ENCODE results near the gene AP4M1. TPM values are rescaled to one million over a fixed set of nuclear protein-coding genes. Genes with fewer than 3 reads are reported as not detected.

The AP4M1 gene
- polyA plus RNA-seq, 1 experiment, result 26.1 TPM

GRCh38 chr7:100066953-100067352 is 34.5 kb upstream of the AP4M1 start:
- TF ChIP-seq, protein P1, sequence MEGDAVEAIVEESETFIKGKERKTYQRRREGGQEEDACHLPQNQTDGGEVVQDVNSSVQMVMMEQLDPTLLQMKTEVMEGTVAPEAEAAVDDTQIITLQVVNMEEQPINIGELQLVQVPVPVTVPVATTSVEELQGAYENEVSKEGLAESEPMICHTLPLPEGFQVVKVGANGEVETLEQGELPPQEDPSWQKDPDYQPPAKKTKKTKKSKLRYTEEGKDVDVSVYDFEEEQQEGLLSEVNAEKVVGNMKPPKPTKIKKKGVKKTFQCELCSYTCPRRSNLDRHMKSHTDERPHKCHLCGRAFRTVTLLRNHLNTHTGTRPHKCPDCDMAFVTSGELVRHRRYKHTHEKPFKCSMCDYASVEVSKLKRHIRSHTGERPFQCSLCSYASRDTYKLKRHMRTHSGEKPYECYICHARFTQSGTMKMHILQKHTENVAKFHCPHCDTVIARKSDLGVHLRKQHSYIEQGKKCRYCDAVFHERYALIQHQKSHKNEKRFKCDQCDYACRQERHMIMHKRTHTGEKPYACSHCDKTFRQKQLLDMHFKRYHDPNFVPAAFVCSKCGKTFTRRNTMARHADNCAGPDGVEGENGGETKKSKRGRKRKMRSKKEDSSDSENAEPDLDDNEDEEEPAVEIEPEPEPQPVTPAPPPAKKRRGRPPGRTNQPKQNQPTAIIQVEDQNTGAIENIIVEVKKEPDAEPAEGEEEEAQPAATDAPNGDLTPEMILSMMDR (IDR thresholded peaks at IDR 0.05; ENCODE audit: low read depth, low read length), result no peak
- Histone ChIP-seq H3K4me3 (ENCODE audit: low read depth, low read length) (no peak overlapping the region), H3K9me3 (ENCODE audit: control insufficient read depth, insufficient read depth, low read length) (peaks cover 47% of the 10 kb centered on the region), H3K27ac (ENCODE audit: low read depth, low read length) (no peak overlapping the region), H3K27me3 (ENCODE audit: control insufficient read depth, insufficient read depth, low read length) (no peaks in the 10 kb centered on the region)
- no peak for DNase-seq (ENCODE audit: low read depth, low spot score)
- CTCF ChIA-PET, result interaction anchor here (0.6 to 0.8 kb wide), 2 partner anchors 9 to 16 kb away, joined by 3 read pairs; no protein-coding TSS in a partner anchor
- POLR2A ChIA-PET, result interaction anchor here (0.6 kb wide), 1 partner anchor 13 kb away, joined by 13 read pairs; no protein-coding TSS in a partner anchor

- ChIA-PET CTCF (interaction anchor here (1.4 kb wide), 1 partner anchor 12 kb away, joined by 5 read pairs; no protein-coding TSS in a partner anchor), POLR2A (interaction anchor here (0.6 kb wide), 1 partner anchor 37 kb away, joined by 4 read pairs; no protein-coding TSS in a partner anchor)
- TF ChIP-seq, protein P1 (IDR thresholded peaks at IDR 0.05; ENCODE audit: low read depth, low read length), result no peak
- no peaks in the 10 kb centered on the region for H3K27me3 ChIP-seq (ENCODE audit: control insufficient read depth, insufficient read depth, low read length)
- no peak for DNase-seq (ENCODE audit: low read depth, low spot score)
- no peak overlapping the region for H3K27ac ChIP-seq (ENCODE audit: low read depth, low read length)
- no peak overlapping the region for H3K4me3 ChIP-seq (ENCODE audit: low read depth, low read length)
- H3K9me3 ChIP-seq (ENCODE audit: control insufficient read depth, insufficient read depth, low read length), result peaks cover 69% of the 10 kb centered on the region
Measured at GRCh38 chr7:100069991-100070390, 31.5 kb upstream of the AP4M1 start.

GRCh38 chr7:100071018-100071723 is 30.3 kb upstream of the AP4M1 start:
- ChIA-PET POLR2A (no interaction called here), CTCF (interaction anchor here (1.0 kb wide), 1 partner anchor 11 kb away, joined by 3 read pairs; no protein-coding TSS in a partner anchor)
- Histone ChIP-seq H3K4me3 (ENCODE audit: low read depth, low read length) (no peak overlapping the region), H3K9me3 (ENCODE audit: control insufficient read depth, insufficient read depth, low read length) (peaks cover 80% of the 10 kb centered on the region), H3K27me3 (ENCODE audit: control insufficient read depth, insufficient read depth, low read length) (no peaks in the 10 kb centered on the region), H3K27ac (ENCODE audit: low read depth, low read length) (no peak overlapping the region)
- TF ChIP-seq, protein P1 (IDR thresholded peaks at IDR 0.05; ENCODE audit: low read depth, low read length), result no peak
- no peak for DNase-seq (ENCODE audit: low read depth, low spot score)

- POLR2A ChIA-PET, result interaction anchor here (0.6 kb wide), 1 partner anchor 1122 kb away, joined by 5 read pairs; no protein-coding TSS in a partner anchor
Measured at GRCh38 chr7:100072462-100072861, 29.0 kb upstream of the AP4M1 start.

DNA sequence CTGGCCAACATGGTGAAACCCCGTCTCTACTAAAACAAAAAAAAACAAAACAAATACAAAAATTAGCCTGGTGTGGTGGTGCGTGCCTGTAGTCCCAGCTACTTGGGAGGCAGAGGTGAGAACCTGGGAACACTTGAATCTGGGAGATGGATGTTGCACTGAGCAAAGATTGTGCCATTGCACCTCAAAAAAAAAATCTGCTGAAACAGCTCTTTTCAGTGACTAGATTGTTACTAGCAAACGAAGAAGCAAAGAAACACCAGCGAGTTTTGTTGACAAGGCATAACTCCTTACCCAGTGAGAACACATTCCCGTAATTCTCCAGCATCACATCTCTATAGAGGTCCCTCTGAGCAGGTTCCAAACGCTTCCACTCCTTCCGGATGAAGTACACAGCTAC is 26.6 kb upstream of the AP4M1 start:
- no peak for DNase-seq (ENCODE audit: low read depth, low spot score)
- TF ChIP-seq, protein P1 (IDR thresholded peaks at IDR 0.05; ENCODE audit: low read depth, low read length), result no peak
- Histone ChIP-seq H3K27me3 (ENCODE audit: control insufficient read depth, insufficient read depth, low read length) (no peaks in the 10 kb centered on the region), H3K4me3 (ENCODE audit: low read depth, low read length) (no peak overlapping the region), H3K9me3 (ENCODE audit: control insufficient read depth, insufficient read depth, low read length) (peaks cover 75% of the 10 kb centered on the region), H3K27ac (ENCODE audit: low read depth, low read length) (no peak overlapping the region)
- ChIA-PET POLR2A (no interaction called here), CTCF (no interaction called here)

More at GRCh38 chr7:100072462-100072861, 29.0 kb upstream of the AP4M1 start:
- H3K27me3 ChIP-seq (ENCODE audit: control insufficient read depth, insufficient read depth, low read length), result no peaks in the 10 kb centered on the region
- H3K4me3 ChIP-seq (ENCODE audit: low read depth, low read length), result no peak overlapping the region
- H3K27ac ChIP-seq (ENCODE audit: low read depth, low read length), result no peak overlapping the region
- DNase-seq (ENCODE audit: low read depth, low spot score), result no peak
- CTCF ChIA-PET, result no interaction called here
- TF ChIP-seq, protein P1 (IDR thresholded peaks at IDR 0.05; ENCODE audit: low read depth, low read length), result no peak
- peaks cover 92% of the 10 kb centered on the region for H3K9me3 ChIP-seq (ENCODE audit: control insufficient read depth, insufficient read depth, low read length)
